ENCODE results near the gene ABHD8.

ABHD8 gene

DNA sequence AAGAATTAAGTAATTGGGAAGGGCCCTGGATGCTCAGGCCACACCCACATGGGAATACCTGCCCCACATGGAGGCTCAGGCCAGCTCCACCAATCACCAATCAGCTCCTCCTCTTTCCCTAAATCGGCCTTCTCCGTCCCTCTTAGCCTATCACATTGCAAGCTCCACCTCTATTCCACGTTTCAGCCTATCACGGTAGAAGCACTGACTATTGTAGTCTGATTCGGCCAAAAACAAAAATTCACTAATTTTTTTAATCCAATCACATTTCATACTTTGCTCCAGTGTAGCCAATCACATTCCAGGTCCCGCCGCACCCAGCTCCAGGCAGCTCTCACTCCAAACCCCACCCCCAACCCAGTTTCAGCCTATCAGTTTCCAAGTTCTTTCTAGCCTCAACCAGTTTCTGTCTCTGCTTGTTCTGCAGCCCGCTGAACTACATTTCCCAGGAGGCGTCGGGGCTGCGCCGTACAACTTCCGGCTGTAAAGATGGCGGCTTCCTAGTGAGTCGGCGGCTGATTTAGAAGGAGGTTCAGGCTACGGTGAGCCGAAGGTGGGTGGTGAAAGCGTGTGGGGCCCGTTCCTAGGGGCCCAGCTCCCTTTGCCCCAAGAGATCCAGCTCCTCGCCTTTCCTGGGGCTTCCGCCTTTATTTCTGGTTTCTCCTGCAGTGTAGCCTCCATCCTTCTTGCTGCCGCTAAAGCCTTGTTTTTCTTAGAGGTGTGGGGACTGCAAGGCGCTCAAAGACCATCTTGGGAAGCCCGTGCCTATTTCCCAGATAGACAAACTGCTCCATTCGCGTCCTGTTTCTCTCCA, 36.0 kb downstream of the ABHD8 start, which contains the start of gene BABAM1:
BABAM1 (plus strand) TSS at position 469 of the 814 bp plus-strand sequence. CDS start 1,364 bp downstream, outside the sequence.
- H3K4me3 ChIP-seq (ENCODE audit: low read length), result peak within 1 kb of the TSS; percentile 98
- DNase-seq (ENCODE audit: low read depth), result peak; percentile 100
- TF ChIP-seq, protein P1, sequence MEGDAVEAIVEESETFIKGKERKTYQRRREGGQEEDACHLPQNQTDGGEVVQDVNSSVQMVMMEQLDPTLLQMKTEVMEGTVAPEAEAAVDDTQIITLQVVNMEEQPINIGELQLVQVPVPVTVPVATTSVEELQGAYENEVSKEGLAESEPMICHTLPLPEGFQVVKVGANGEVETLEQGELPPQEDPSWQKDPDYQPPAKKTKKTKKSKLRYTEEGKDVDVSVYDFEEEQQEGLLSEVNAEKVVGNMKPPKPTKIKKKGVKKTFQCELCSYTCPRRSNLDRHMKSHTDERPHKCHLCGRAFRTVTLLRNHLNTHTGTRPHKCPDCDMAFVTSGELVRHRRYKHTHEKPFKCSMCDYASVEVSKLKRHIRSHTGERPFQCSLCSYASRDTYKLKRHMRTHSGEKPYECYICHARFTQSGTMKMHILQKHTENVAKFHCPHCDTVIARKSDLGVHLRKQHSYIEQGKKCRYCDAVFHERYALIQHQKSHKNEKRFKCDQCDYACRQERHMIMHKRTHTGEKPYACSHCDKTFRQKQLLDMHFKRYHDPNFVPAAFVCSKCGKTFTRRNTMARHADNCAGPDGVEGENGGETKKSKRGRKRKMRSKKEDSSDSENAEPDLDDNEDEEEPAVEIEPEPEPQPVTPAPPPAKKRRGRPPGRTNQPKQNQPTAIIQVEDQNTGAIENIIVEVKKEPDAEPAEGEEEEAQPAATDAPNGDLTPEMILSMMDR (conservative IDR thresholded peaks at IDR 0.05; ENCODE audit: low read length), result no peak

DNA sequence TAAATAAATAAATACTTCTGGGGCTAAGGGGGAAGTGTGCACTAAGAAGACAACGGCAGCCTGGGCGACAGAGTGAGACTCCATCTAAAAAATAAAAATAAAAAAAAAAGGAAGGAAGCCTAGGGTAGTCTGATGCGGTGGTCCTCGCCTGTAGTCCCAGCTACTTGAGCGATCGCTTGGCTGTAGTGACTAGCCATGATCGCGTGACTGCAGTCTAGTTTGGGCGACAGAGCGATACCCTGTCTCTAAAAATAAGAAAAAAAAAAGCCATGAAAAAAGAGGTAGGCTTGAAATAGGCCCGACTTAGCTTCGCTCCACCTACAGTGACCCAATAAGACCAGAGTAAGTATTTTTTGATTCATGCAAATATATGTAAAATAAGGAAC, 36.6 kb downstream of the ABHD8 start:
- DNase-seq (ENCODE audit: low read depth), result no peak
- no peak overlapping the region for H3K4me3 ChIP-seq (ENCODE audit: low read length)
- TF ChIP-seq, protein P1 (conservative IDR thresholded peaks at IDR 0.05; ENCODE audit: low read length), result no peak

DNA sequence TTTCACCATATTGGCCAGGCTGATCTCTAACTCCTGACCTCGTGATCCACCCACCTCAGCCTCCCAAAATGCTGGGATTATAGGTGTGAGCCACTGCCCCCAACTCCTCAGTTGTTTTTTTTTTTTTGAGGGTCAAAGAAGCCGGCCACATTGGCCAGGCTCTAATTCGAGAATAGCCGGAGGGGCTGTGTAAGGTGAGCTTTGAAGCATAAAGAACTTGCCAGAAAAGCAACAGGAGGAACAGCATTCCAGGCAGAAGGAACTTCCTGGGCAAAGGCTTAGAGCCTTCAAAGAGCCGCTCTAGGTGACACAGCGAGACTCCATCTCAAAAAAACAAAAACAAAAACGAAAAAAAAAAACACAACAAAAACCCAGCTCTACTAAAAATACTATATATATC, 37.2 kb downstream of the ABHD8 start:
- TF ChIP-seq, protein P1 (conservative IDR thresholded peaks at IDR 0.05; ENCODE audit: low read length), result no peak
- no peak overlapping the region for H3K4me3 ChIP-seq (ENCODE audit: low read length)
- no peak for DNase-seq (ENCODE audit: low read depth)

DNA sequence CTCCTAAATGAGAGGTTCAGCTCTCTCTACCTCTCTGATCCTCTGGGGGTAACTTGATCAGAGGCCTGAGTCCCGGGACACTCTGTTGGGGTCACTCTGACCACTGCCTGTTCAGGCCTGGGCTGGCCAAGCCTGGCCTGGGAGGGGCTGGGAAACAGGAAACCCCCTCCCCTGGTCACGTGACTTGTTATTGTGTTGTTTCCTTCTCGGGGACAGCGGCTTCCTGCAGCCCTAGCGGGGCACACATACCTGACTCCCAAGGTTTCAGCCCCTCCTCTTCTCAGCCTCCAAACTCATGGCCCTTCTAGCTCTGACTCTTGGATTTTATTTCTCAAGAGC, 38.6 kb downstream of the ABHD8 start, which contains the start of gene USHBP1:
USHBP1 (minus strand) TSS at position 105 of the 339 bp plus-strand sequence. CDS start 446 bp downstream, outside the sequence.
- H3K4me3 ChIP-seq (ENCODE audit: low read length), result no peak within 1 kb of the TSS
- DNase-seq (ENCODE audit: low read depth), result no peak
- TF ChIP-seq, protein P1 (conservative IDR thresholded peaks at IDR 0.05; ENCODE audit: low read length), result no peak

DNA sequence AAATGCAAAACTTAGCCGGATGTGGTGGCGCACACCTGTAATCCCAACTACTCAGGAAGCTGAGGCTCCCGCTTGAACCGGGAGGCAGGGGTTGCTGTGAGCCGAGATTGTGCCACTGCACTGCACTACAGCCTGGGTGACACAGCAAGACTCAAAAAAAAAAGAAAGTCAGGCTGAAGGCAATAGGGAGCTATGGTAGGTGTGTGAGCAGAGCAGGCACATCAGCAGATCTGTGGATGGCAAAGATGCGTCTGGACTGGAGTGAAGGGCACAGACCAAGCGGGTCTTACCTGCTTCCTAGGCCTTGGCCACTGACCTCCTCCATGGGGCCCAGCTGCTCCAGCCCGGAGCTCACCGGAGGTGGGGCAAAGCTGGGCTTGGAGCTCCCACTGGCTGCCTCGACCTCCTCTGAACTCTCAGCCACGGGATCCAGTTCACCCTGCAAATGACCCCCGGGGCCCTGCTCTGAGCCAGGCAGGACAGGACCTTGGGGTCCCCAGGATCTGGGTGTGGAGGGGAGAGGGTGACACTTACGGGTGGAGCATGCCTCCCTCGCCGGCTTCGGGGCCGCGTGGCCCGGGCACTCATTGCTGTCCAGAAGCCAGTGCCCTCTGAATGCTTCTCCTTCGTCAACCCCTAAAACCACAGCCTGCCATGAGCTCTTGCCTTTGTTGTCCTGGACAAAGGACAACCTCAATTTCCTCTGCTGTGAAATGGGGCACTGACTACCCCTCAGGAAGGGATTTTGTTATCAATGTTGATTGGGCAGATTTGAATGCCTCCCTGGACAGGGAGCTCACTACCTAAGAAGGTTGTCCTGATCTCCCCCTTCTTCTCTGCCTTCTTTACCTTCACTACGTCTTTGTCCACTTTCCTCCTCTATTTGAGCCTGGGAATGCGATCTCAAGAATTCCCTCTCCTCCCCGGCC, 39.2 kb downstream of the ABHD8 start:
- TF ChIP-seq, protein P1 (conservative IDR thresholded peaks at IDR 0.05; ENCODE audit: low read length), result no peak
- no peak overlapping the region for H3K4me3 ChIP-seq (ENCODE audit: low read length)
- no peak for DNase-seq (ENCODE audit: low read depth)

DNA sequence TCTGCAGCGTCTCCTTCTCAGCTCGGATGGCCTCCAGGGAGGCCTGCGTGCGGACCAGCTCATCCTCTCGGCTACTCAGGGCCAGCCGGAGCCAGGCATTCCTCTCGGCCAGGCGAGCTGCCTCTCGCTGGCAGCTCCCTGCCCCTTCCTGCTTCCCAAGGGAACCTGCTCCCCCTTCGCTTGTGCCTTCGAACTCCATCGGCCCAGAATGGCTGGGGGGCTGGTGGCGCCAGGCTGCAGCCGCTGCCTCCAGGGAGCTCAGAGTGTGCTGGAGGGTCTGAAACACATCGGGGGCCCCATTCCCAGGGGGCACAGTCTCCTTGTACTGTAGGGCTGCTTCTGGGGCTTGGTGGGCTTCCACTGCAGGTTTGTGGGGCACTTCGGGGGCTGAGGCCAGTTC, 40.7 kb downstream of the ABHD8 start:
- TF ChIP-seq, protein P1 (conservative IDR thresholded peaks at IDR 0.05; ENCODE audit: low read length), result no peak
- no peak for DNase-seq (ENCODE audit: low read depth)
- H3K4me3 ChIP-seq (ENCODE audit: low read length), result no peak overlapping the region
